HG03521 (cell line): ENCODE results near the gene KRIT1.
"Not testable (repeated sequence)": the region's sequence is repeated elsewhere in the genome, so short reads cannot be mapped to it uniquely, and the experiment has no call there.

Experiments used
- ATAC-seq: cut with Tn5 transposase; IDR thresholded peaks from one replicate; pipeline ENCODE4 v1.9.1; 2021; ENCODE audit warnings: mild to moderate bottlenecking, moderate library complexity; ENCODE audit not compliant: unreplicated experiment

KRIT1 gene

GRCh38 chr7:92245487-92246359 lies at the start of gene KRIT1, which contains the start of gene ANKIB1:
Gene KRIT1 (minus strand): TSS chr7:92245914. CDS start chr7:92242135, 3,779 bp downstream.
Gene ANKIB1 (plus strand): TSS chr7:92245974. CDS start chr7:92294979, 49,005 bp downstream.
- ATAC-seq: peak; percentile 64

- ATAC-seq: no peak
Measured at GRCh38 chr7:92295391-92295790, 49.7 kb upstream of the KRIT1 start.

GRCh38 chr7:92293896-92294590 lies 48.3 kb upstream of the KRIT1 start:
- ATAC-seq: no peak

GRCh38 chr7:92292981-92293380 lies 47.3 kb upstream of the KRIT1 start:
- no peak for ATAC-seq

- ATAC-seq: no peak
Measured at GRCh38 chr7:92289321-92289720, 43.6 kb upstream of the KRIT1 start.

- ATAC-seq: no peak
Measured at GRCh38 chr7:92282930-92283329, 37.2 kb upstream of the KRIT1 start.

GRCh38 chr7:92282221-92282814 lies 36.6 kb upstream of the KRIT1 start:
- no peak for ATAC-seq

GRCh38 chr7:92281031-92281430 lies 35.3 kb upstream of the KRIT1 start:
- ATAC-seq: no peak

- ATAC-seq: no peak
Measured at GRCh38 chr7:92279396-92280031, 33.8 kb upstream of the KRIT1 start.

GRCh38 chr7:92276460-92276864 lies 30.7 kb upstream of the KRIT1 start:
- peak; percentile 68 for ATAC-seq

GRCh38 chr7:92275327-92275726 lies 29.6 kb upstream of the KRIT1 start:
- no peak for ATAC-seq

GRCh38 chr7:92268921-92269320 lies 23.2 kb upstream of the KRIT1 start:
- no peak for ATAC-seq

- ATAC-seq: no peak
Measured at GRCh38 chr7:92266415-92267241, 20.9 kb upstream of the KRIT1 start.

GRCh38 chr7:92260248-92260781 lies 14.6 kb upstream of the KRIT1 start:
- ATAC-seq: no peak

- no peak for ATAC-seq
Measured at GRCh38 chr7:92259610-92260247, 14.0 kb upstream of the KRIT1 start.

GRCh38 chr7:92259062-92259461 lies 13.3 kb upstream of the KRIT1 start:
- no peak for ATAC-seq

GRCh38 chr7:92255308-92255707 lies 9.6 kb upstream of the KRIT1 start:
- ATAC-seq: no peak

GRCh38 chr7:92254800-92255199 lies 9.1 kb upstream of the KRIT1 start:
- ATAC-seq: not testable (repeated sequence)

- ATAC-seq: no peak
Measured at GRCh38 chr7:92253251-92253650, 7.5 kb upstream of the KRIT1 start.
